PC-9 (cell line): ENCODE results near the gene KCNG1.

ENCODE experiments used
- EZH2 ChIP-seq: fragments of 200-600 bp; sonication (generic); IDR thresholded peaks from 2 replicates; pipeline ENCODE4 v1.8.0; 2017; ENCODE audit warnings: antibody characterized with exemption, low read depth
- TF ChIP-seq, protein P1 (sequence below): fragments of 200-600 bp; sonication (generic); conservative IDR thresholded peaks from 2 replicates; pipeline ENCODE4 v1.6.1; 2017; ENCODE audit warnings: mixed run types, antibody characterized with exemption, mild to moderate bottlenecking, moderate library complexity

- TF ChIP-seq, protein P1, sequence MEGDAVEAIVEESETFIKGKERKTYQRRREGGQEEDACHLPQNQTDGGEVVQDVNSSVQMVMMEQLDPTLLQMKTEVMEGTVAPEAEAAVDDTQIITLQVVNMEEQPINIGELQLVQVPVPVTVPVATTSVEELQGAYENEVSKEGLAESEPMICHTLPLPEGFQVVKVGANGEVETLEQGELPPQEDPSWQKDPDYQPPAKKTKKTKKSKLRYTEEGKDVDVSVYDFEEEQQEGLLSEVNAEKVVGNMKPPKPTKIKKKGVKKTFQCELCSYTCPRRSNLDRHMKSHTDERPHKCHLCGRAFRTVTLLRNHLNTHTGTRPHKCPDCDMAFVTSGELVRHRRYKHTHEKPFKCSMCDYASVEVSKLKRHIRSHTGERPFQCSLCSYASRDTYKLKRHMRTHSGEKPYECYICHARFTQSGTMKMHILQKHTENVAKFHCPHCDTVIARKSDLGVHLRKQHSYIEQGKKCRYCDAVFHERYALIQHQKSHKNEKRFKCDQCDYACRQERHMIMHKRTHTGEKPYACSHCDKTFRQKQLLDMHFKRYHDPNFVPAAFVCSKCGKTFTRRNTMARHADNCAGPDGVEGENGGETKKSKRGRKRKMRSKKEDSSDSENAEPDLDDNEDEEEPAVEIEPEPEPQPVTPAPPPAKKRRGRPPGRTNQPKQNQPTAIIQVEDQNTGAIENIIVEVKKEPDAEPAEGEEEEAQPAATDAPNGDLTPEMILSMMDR = no peak
- TF ChIP-seq EZH2 = no peak
These were observed 592 bp downstream of the KCNG1 start for GRCh38 chr20:51022227-51022802.
